ENCODE measurements around the gene PROX1.

PROX1 gene

DNA sequence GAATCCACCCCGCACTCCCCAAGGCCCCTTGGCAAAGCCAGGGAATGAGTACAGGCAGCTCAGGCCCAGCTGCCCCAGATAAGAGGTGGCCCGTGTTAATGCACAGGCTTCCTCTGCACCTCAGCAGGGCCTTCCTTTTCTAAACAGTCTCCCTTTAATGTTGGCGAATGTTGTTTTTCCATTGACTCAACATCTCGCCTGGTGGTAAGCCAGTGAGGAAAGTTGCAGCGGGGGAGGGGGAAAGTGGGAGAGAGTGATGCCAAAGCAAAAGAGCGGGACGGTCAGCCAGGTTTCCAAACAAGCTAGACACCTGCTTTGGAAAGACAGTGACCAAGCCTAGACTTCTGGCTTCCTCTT is 10.3 kb upstream of the PROX1 start:
- ChIA-PET POLR2A (no interaction called here), CTCF (interaction anchor here (0.6 kb wide), 1 partner anchor 24 kb away, joined by 3 read pairs; no protein-coding TSS in a partner anchor)
- TF ChIP-seq FOXK2 (IDR thresholded peaks at IDR 0.05) (no peak), SP1 (IDR thresholded peaks at IDR 0.05) (no peak), BHLHE40 (IDR thresholded peaks at IDR 0.05; ENCODE audit: borderline replicate concordance) (no peak), ARNT (IDR thresholded peaks at IDR 0.05) (no peak), FOXM1 (IDR thresholded peaks at IDR 0.05; ENCODE audit: borderline replicate concordance) (no peak), HDGF (IDR thresholded peaks at IDR 0.05; ENCODE audit: borderline replicate concordance) (no peak), ELF4 (IDR thresholded peaks at IDR 0.05) (no peak)
- TF ChIP-seq, protein P1, sequence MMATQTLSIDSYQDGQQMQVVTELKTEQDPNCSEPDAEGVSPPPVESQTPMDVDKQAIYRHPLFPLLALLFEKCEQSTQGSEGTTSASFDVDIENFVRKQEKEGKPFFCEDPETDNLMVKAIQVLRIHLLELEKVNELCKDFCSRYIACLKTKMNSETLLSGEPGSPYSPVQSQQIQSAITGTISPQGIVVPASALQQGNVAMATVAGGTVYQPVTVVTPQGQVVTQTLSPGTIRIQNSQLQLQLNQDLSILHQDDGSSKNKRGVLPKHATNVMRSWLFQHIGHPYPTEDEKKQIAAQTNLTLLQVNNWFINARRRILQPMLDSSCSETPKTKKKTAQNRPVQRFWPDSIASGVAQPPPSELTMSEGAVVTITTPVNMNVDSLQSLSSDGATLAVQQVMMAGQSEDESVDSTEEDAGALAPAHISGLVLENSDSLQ (IDR thresholded peaks at IDR 0.05), result no peak
- DNase-seq (ENCODE audit: extremely low spot score), result no peak

GRCh38 chr1:213977909-213978308 is 9.9 kb upstream of the PROX1 start:
- no peak for TF ChIP-seq NFRKB (IDR thresholded peaks at IDR 0.05)
- no peak for TF ChIP-seq LEF1 (IDR thresholded peaks at IDR 0.05; ENCODE audit: borderline replicate concordance)
- no peak for TF ChIP-seq SUZ12 (IDR thresholded peaks at IDR 0.05)
- TF ChIP-seq TARDBP (IDR thresholded peaks at IDR 0.05), result no peak
- TF ChIP-seq SP1 (IDR thresholded peaks at IDR 0.05), result no peak
- TF ChIP-seq HDGF (IDR thresholded peaks at IDR 0.05; ENCODE audit: borderline replicate concordance), result no peak
- TF ChIP-seq BHLHE40 (IDR thresholded peaks at IDR 0.05; ENCODE audit: borderline replicate concordance), result no peak
- no peak for TF ChIP-seq ARNT (IDR thresholded peaks at IDR 0.05)
- TF ChIP-seq FOXM1 (IDR thresholded peaks at IDR 0.05; ENCODE audit: borderline replicate concordance), result no peak
- no peak for TF ChIP-seq CTBP1 (IDR thresholded peaks at IDR 0.05; ENCODE audit: borderline replicate concordance)
- no peak for TF ChIP-seq FOXA1 (IDR thresholded peaks at IDR 0.05)
- no peak for TF ChIP-seq ZNF384 (IDR thresholded peaks at IDR 0.05)
- POLR2A ChIA-PET, result interaction anchor here (0.5 kb wide), 1 partner anchor 1587 kb away, joined by 3 read pairs; no protein-coding TSS in a partner anchor
- CTCF ChIA-PET, result interaction anchor here (1.0 kb wide), 1 partner anchor 145 kb away, joined by 3 read pairs; no protein-coding TSS in a partner anchor
- DNase-seq (ENCODE audit: extremely low spot score), result no peak

GRCh38 chr1:213979751-213980586 is 7.8 kb upstream of the PROX1 start:
- ChIA-PET POLR2A (no interaction called here), CTCF (no interaction called here)
- TF ChIP-seq HDGF (IDR thresholded peaks at IDR 0.05; ENCODE audit: borderline replicate concordance), result no peak
- TF ChIP-seq FOXM1 (IDR thresholded peaks at IDR 0.05; ENCODE audit: borderline replicate concordance), result no peak
- TF ChIP-seq SUZ12 (IDR thresholded peaks at IDR 0.05), result no peak
- no peak for TF ChIP-seq FOXA1 (IDR thresholded peaks at IDR 0.05)
- TF ChIP-seq LEF1 (IDR thresholded peaks at IDR 0.05; ENCODE audit: borderline replicate concordance), result no peak
- no peak for TF ChIP-seq BHLHE40 (IDR thresholded peaks at IDR 0.05; ENCODE audit: borderline replicate concordance)
- TF ChIP-seq FOXK2 (IDR thresholded peaks at IDR 0.05), result no peak
- TF ChIP-seq ELF4 (IDR thresholded peaks at IDR 0.05), result no peak
- TF ChIP-seq SP1 (IDR thresholded peaks at IDR 0.05), result no peak
- no peak for TF ChIP-seq TARDBP (IDR thresholded peaks at IDR 0.05)
- no peak for DNase-seq (ENCODE audit: extremely low spot score)

DNA sequence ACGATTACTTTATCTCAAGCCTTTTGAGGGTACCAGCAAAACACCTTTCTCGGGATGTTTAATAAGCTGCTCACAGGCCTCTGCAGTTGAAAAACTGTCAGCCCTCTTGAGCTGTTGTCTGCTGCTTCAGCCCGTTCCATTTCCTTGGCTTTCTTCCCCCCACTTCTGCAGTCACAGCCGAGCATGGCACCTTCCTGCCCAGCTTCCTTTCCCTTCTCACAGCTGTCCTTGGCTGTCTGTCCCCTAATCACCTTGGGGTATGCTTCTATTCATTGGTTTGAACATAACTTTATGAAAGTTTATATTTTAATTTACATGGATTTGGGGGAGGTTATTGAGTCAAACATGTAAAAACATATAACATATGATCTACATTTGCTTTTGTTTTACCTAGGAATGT is 6.9 kb upstream of the PROX1 start:
- TF ChIP-seq L3MBTL2 (conservative IDR thresholded peaks at IDR 0.05) (no peak), ARNT (IDR thresholded peaks at IDR 0.05) (no peak), ELF4 (IDR thresholded peaks at IDR 0.05) (no peak), FOXM1 (IDR thresholded peaks at IDR 0.05; ENCODE audit: borderline replicate concordance) (no peak), TARDBP (IDR thresholded peaks at IDR 0.05) (no peak), HDGF (IDR thresholded peaks at IDR 0.05; ENCODE audit: borderline replicate concordance) (no peak), ZNF384 (IDR thresholded peaks at IDR 0.05) (no peak), LEF1 (IDR thresholded peaks at IDR 0.05; ENCODE audit: borderline replicate concordance) (no peak)
- TF ChIP-seq, protein P1 (IDR thresholded peaks at IDR 0.05), result no peak
- POLR2A ChIA-PET, result no interaction called here
- DNase-seq (ENCODE audit: extremely low spot score), result no peak
- CTCF ChIA-PET, result no interaction called here

DNA sequence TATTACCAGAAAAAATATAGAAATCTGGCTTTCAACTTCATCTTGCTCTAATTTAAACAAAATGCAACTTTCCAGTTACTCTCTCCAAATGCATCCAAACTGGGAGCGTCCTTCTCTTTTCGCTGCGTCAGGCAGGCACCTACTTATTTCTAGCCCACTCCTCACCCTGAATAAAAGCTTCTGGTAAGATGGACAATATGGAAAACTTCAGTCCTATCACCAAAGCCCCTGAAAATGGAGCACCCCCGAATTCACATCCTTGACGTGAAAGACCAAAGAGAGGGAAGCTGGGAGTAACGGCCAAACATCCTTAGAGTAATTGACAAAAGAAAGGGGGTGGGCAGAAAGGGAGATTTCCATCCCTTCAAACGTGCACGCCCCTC is 5.5 kb upstream of the PROX1 start:
- DNase-seq (ENCODE audit: extremely low spot score), result no peak
- ChIA-PET POLR2A (no interaction called here), CTCF (interaction anchor here (0.6 kb wide), 1 partner anchor 144 kb away, joined by 4 read pairs; no protein-coding TSS in a partner anchor)
- TF ChIP-seq, protein P1 (IDR thresholded peaks at IDR 0.05), result no peak
- no peak for TF ChIP-seq FOXK2 (IDR thresholded peaks at IDR 0.05)
- no peak for TF ChIP-seq TARDBP (IDR thresholded peaks at IDR 0.05)
- TF ChIP-seq ZNF384 (IDR thresholded peaks at IDR 0.05), result no peak
- TF ChIP-seq FOXA1 (IDR thresholded peaks at IDR 0.05), result no peak
- no peak for TF ChIP-seq SUZ12 (IDR thresholded peaks at IDR 0.05)
- no peak for TF ChIP-seq SP1 (IDR thresholded peaks at IDR 0.05)
- no peak for TF ChIP-seq LEF1 (IDR thresholded peaks at IDR 0.05; ENCODE audit: borderline replicate concordance)
- TF ChIP-seq ELF4 (IDR thresholded peaks at IDR 0.05), result no peak
- TF ChIP-seq ARNT (IDR thresholded peaks at IDR 0.05), result no peak
- no peak for TF ChIP-seq HDGF (IDR thresholded peaks at IDR 0.05; ENCODE audit: borderline replicate concordance)
- TF ChIP-seq NFRKB (IDR thresholded peaks at IDR 0.05), result no peak
- no peak for TF ChIP-seq L3MBTL2 (conservative IDR thresholded peaks at IDR 0.05)
- TF ChIP-seq FOXM1 (IDR thresholded peaks at IDR 0.05; ENCODE audit: borderline replicate concordance), result no peak
- TF ChIP-seq CTBP1 (IDR thresholded peaks at IDR 0.05; ENCODE audit: borderline replicate concordance), result no peak
- TF ChIP-seq BHLHE40 (IDR thresholded peaks at IDR 0.05; ENCODE audit: borderline replicate concordance), result no peak

Measured in HEK293T (cell line).